Common myeloid progenitor, CD34-positive (primary cell): ENCODE results near the gene CD209.
"Not testable (repeated sequence)": the region's sequence is repeated elsewhere in the genome, so short reads cannot be mapped to it uniquely, and the experiment has no call there.

Experiments used
- CTCF ChIA-PET: fragments of 350-600 bp; sonication (Branson Sonifier 250); formaldehyde crosslinking; loops from one replicate; lab custom pipeline; 2021; ENCODE audit warnings: antibody characterized with exemption; lab: Charles Lee
- POLR2A ChIA-PET: fragments of 350-600 bp; sonication (Branson Sonifier 250); formaldehyde crosslinking; loops from one replicate; lab custom pipeline; 2021; ENCODE audit warnings: antibody characterized with exemption; lab: Charles Lee
- DNase-seq, 3 donors: peaks; one replicate each; pipeline versions ENCODE4 v3.0.0 to v3.0.0-alpha.2; 2013
- H3K27ac ChIP-seq, 2 experiments: 1 replicate in 1 of 2; 2 replicates in 1 of 2; pipeline ENCODE4 v1.7.0; 2013; ENCODE audit warnings: inconsistent platforms in 2 of 2, low read length in 2 of 2, mild to moderate bottlenecking in 2 of 2, low read depth in 1 of 2, moderate library complexity in 1 of 2; ENCODE audit not compliant: severe bottlenecking in 2 of 2, insufficient read depth in 1 of 2, poor library complexity in 1 of 2
- H3K27me3 ChIP-seq, 5 experiments: replicated peaks in 2 of 5; 1 replicate in 3 of 5; 2 replicates in 2 of 5; pipeline versions ENCODE4 v1.6.1 to v1.7.0; 2013; ENCODE audit warnings: low read length in 4 of 5, mild to moderate bottlenecking in 2 of 5, moderate library complexity in 2 of 5, inconsistent platforms in 1 of 5; ENCODE audit not compliant: insufficient read depth in 5 of 5, control insufficient read depth in 4 of 5
- H3K36me3 ChIP-seq, 4 experiments: 1 replicate in 2 of 4; 2 replicates in 2 of 4; pipeline versions ENCODE4 v1.6.1 to v1.7.0; 2013; ENCODE audit warnings: low read length in 3 of 4, control low read depth in 1 of 4, mild to moderate bottlenecking in 1 of 4; ENCODE audit not compliant: control insufficient read depth in 4 of 4, insufficient read depth in 4 of 4
- H3K4me1 ChIP-seq, 4 experiments: 1 replicate in 3 of 4; 2 replicates in 1 of 4; pipeline versions ENCODE4 v1.6.1 to v1.7.1; 2013; ENCODE audit warnings: low read length in 3 of 4, mild to moderate bottlenecking in 3 of 4, control low read depth in 1 of 4, inconsistent platforms in 1 of 4, moderate library complexity in 1 of 4; ENCODE audit not compliant: control insufficient read depth in 4 of 4, insufficient read depth in 4 of 4; ENCODE audit errors: control extremely low read depth in 1 of 4
- H3K4me3 ChIP-seq, 7 experiments: 1 replicate in 4 of 7; 2 replicates in 3 of 7; pipeline versions ENCODE4 v1.5.1 to v1.7.0; 2013; ENCODE audit warnings: mild to moderate bottlenecking in 7 of 7, low read length in 6 of 7, moderate library complexity in 6 of 7, inconsistent platforms in 2 of 7, low read depth in 2 of 7, control low read depth in 1 of 7; ENCODE audit not compliant: insufficient read depth in 4 of 7, control insufficient read depth in 1 of 7; ENCODE audit errors: extremely low read depth in 1 of 7
- H3K9me3 ChIP-seq, 5 experiments: 1 replicate in 4 of 5; 2 replicates in 1 of 5; pipeline versions ENCODE4 v1.6.1 to v1.7.1; 2013; ENCODE audit warnings: low read length in 4 of 5, mild to moderate bottlenecking in 2 of 5, inconsistent platforms in 1 of 5, low read depth in 1 of 5, moderate library complexity in 1 of 5; ENCODE audit not compliant: control insufficient read depth in 4 of 5, insufficient read depth in 2 of 5; ENCODE audit errors: control extremely low read depth in 1 of 5
- WGBS: methylation state at CpG from one replicate; pipeline ENCODE4 v1.1.5; 2013; ENCODE audit not compliant: insufficient coverage; 5-methylcytosine and 5-hydroxymethylcytosine counted together

Gene CD209

GRCh38 chr19:7772752-7773291 lies 25.5 kb upstream of the CD209 start:
- Histone ChIP-seq H3K27ac (no peak overlapping the region), H3K36me3 (no peaks in the 10 kb centered on the region), H3K9me3 (no peaks in the 10 kb centered on the region), H3K27me3 (peaks cover 0 to 3% (median 0%) of the 10 kb centered on the region in 5 experiments), H3K4me1 (peaks cover 0 to 8% (median 4%) of the 10 kb centered on the region in 4 experiments), H3K4me3 (peak overlapping the region in 1 of 7 experiments; percentile 4)
- POLR2A ChIA-PET, result no interaction called here
- DNase-seq, result peak; percentile 50 to 86 (median 86)
- WGBS, result 28% methylated on average over 5 of the region's 8 CpGs
- CTCF ChIA-PET, result interaction anchor here (0.6 to 1.2 kb wide), 2 partner anchors 13 to 14 kb away, joined by 3 read pairs; no protein-coding TSS in a partner anchor

- POLR2A ChIA-PET, result no interaction called here
- peaks cover 0 to 3% (median 0%) of the 10 kb centered on the region in 5 experiments for H3K27me3 ChIP-seq
- no peaks in the 10 kb centered on the region for H3K9me3 ChIP-seq
- no peak for DNase-seq
- H3K4me1 ChIP-seq, result peaks cover 0 to 8% (median 4%) of the 10 kb centered on the region in 4 experiments
- no peaks in the 10 kb centered on the region for H3K36me3 ChIP-seq
- H3K4me3 ChIP-seq, result no peak overlapping the region
- H3K27ac ChIP-seq, result no peak overlapping the region
- WGBS, result 93% methylated on average over 7 of the region's 8 CpGs
- CTCF ChIA-PET, result interaction anchor here (1.0 to 1.8 kb wide), 2 partner anchors 10 to 30 kb away, joined by 3 read pairs; no protein-coding TSS in a partner anchor
Measured at GRCh38 chr19:7771072-7771471, 23.7 kb upstream of the CD209 start.

DNA sequence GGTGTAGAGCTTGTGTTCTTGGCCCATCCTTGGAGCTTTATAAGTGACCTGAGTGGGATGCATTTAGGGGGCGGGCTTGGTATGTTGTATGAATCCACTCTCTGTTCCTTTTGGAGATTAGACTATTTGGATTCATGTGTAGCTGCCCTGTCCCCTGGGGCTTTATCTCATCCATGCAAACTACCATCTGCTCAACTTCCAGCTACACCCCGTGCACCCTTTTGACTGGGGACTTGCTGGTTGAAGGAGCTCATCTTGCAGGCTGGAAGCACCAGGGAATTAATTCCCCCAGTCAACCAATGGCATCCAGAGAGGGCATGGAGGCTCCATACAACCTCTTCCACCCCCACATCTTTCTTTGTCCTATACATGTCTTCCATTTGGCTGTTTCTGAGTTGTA lies 21.8 kb upstream of the CD209 start:
- WGBS, result 100% methylated on average over 1 of the region's 2 CpGs
- CTCF ChIA-PET, result no interaction called here

DNA sequence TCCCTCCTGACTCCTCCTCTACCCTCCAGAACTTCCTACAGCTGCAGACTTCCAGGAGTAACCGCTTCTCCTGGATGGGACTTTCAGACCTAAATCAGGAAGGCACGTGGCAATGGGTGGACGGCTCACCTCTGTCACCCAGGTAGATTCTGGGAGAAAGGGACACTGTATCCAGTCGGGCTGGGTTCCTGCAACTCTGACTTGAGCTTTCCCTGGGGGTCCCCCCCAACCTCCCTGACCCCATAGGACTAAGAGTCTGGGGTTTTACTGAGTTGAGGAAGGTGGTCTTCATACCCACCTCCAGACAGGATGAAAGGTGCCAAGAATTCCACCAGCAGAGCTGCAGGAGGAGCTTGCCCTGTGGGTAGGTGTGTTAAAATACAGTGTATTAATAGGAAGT lies 20.2 kb upstream of the CD209 start:
- Histone ChIP-seq H3K9me3 (no peaks in the 10 kb centered on the region), H3K4me1 (peaks cover 0 to 1% (median 0%) of the 10 kb centered on the region in 4 experiments), H3K27me3 (peaks cover 0 to 3% (median 0%) of the 10 kb centered on the region in 5 experiments), H3K27ac (no peak overlapping the region), H3K36me3 (no peaks in the 10 kb centered on the region), H3K4me3 (no peak overlapping the region)
- ChIA-PET POLR2A (no interaction called here), CTCF (interaction anchor here (0.5 to 1.4 kb wide), 2 partner anchors 33 to 112 kb away, joined by 4 to 5 read pairs; no protein-coding TSS in a partner anchor)
- no peak for DNase-seq
- 80% methylated on average over 2 of the region's 4 CpGs for WGBS

More for the DNA sequence above, 21.8 kb upstream of the CD209 start:
- Histone ChIP-seq H3K4me3 (no peak overlapping the region), H3K27me3 (peaks cover 0 to 3% (median 0%) of the 10 kb centered on the region in 5 experiments), H3K4me1 (peaks cover 0 to 8% (median 4%) of the 10 kb centered on the region in 4 experiments), H3K9me3 (no peaks in the 10 kb centered on the region), H3K36me3 (no peaks in the 10 kb centered on the region), H3K27ac (no peak overlapping the region)
- POLR2A ChIA-PET, result no interaction called here
- no peak for DNase-seq

DNA sequence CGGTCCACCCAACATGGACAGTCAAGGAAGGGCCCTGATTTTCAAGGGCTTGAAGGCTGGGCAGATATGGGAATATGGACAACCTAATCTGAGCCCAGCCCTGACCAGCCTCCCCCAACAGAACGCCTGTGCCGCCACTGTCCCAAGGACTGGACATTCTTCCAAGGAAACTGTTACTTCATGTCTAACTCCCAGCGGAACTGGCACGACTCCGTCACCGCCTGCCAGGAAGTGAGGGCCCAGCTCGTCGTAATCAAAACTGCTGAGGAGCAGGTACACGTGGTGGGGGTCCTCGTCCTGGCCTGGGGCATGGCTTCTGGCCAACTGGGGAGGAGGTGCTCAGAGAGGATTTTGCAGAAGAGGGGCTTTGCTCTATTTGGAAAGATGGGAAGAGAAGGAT lies 19.2 kb upstream of the CD209 start:
- peaks cover 0 to 3% (median 0%) of the 10 kb centered on the region in 5 experiments for H3K27me3 ChIP-seq
- DNase-seq, result no peak
- POLR2A ChIA-PET, result no interaction called here
- H3K27ac ChIP-seq, result no peak overlapping the region
- WGBS, result 86% methylated on average over 10 of the region's 11 CpGs
- CTCF ChIA-PET, result interaction anchor here (1.4 kb wide), 1 partner anchor 34 kb away, joined by 5 read pairs; no protein-coding TSS in a partner anchor
- no peak overlapping the region for H3K4me3 ChIP-seq
- H3K4me1 ChIP-seq, result no peaks in the 10 kb centered on the region
- H3K36me3 ChIP-seq, result no peaks in the 10 kb centered on the region
- peaks cover 0 to 2% (median 0%) of the 10 kb centered on the region in 5 experiments for H3K9me3 ChIP-seq

GRCh38 chr19:7765043-7765442 lies 17.7 kb upstream of the CD209 start:
- H3K4me3 ChIP-seq, H3K27ac ChIP-seq, DNase-seq, H3K36me3 ChIP-seq, H3K9me3 ChIP-seq, POLR2A ChIA-PET, H3K4me1 ChIP-seq, H3K27me3 ChIP-seq: not testable (repeated sequence)
- WGBS, result 90% methylated on average over 2 of the region's 2 CpGs
- CTCF ChIA-PET, result interaction anchor here (1.2 kb wide), 1 partner anchor 35 kb away, joined by 3 read pairs; no protein-coding TSS in a partner anchor

GRCh38 chr19:7764157-7764556 lies 16.8 kb upstream of the CD209 start:
- POLR2A ChIA-PET, CTCF ChIA-PET, DNase-seq, H3K4me3 ChIP-seq, H3K27ac ChIP-seq, H3K27me3 ChIP-seq, H3K4me1 ChIP-seq, H3K36me3 ChIP-seq: not testable (repeated sequence)
- peaks cover 0 to 10% (median 5%) of the 10 kb centered on the region in 5 experiments for H3K9me3 ChIP-seq
- 100% methylated on average over 1 of the region's 3 CpGs for WGBS
